Uterus (tissue), 4 donors: ENCODE results near the gene MTF1. TPM values are rescaled to one million over a fixed set of nuclear protein-coding genes. Genes with fewer than 3 reads are reported as not detected.

Experiments
- DNase-seq, 2 donors: peaks; one replicate each; pipeline ENCODE4 v3.0.0-alpha.2; 2019 to 2020
- H3K27ac ChIP-seq, 2 donors: fragments of 200-600 bp; sonication (generic); 1 replicate in 1 of 2; 2 replicates in 1 of 2; pipeline ENCODE4 v1.5.1; 2016 to 2018
- H3K27me3 ChIP-seq, 2 donors: fragments of 200-600 bp; sonication (generic); one replicate each; pipeline ENCODE4 v1.5.1; 2018 to 2019; ENCODE audit warnings: control low read depth in 1 of 2
- H3K36me3 ChIP-seq, 2 donors: fragments of 200-600 bp; sonication (generic); one replicate each; pipeline ENCODE4 v1.5.1; 2019; ENCODE audit warnings: control low read depth in 1 of 2
- H3K4me1 ChIP-seq, 2 donors: fragments of 200-600 bp; sonication (generic); one replicate each; pipeline ENCODE4 v1.5.1; 2018 to 2019; ENCODE audit warnings: control low read depth in 1 of 2
- H3K4me3 ChIP-seq, 2 donors: fragments of 200-600 bp; sonication (generic); 1 replicate in 1 of 2; 2 replicates in 1 of 2; pipeline ENCODE4 v1.5.1; 2018 to 2019; ENCODE audit warnings: mild to moderate bottlenecking in 1 of 2
- H3K9me3 ChIP-seq, 2 donors: fragments of 200-600 bp; sonication (generic); one replicate each; pipeline ENCODE4 v1.5.1; 2019; ENCODE audit warnings: control low read depth in 1 of 2
- POLR2A ChIP-seq, 2 donors: fragments of 450-650 bp; IDR thresholded peaks; one replicate each; pipeline ENCODE4 v1.6.1; 2016; ENCODE audit warnings: antibody characterized with exemption in 2 of 2, mild to moderate bottlenecking in 1 of 2, moderate library complexity in 1 of 2
- intact Hi-C: fragments of 100-400 bp; cut with DNase I; formaldehyde crosslinking; loops from one replicate; pipeline ENCODE4 v1.15.1; 2023; ENCODE audit warnings: low total_unique reads
- total RNA-seq, 4 donors: library from RNA; depleted of rRNA in 3 of 4; stranded (reverse); fragments of >200 nt in 3 of 4; gene quantifications; one replicate each; pipeline versions ENCODE4 v1.1.0 to v1.2.4, GENCODE V29; 2014 to 2023
- TF ChIP-seq, protein P1 (sequence below), 4 experiments: fragments of 200-600 bp in 2 of 4; fragments of 450-650 bp in 2 of 4; sonication (generic) in 2 of 4; IDR thresholded peaks; one replicate each; pipeline ENCODE4 v1.5.1; 2016 to 2019; ENCODE audit warnings: antibody characterized with exemption in 4 of 4, mild to moderate bottlenecking in 2 of 4, moderate library complexity in 1 of 4
- donor health status: DM: yes; HTN: yes; CAD: no.

The MTF1 gene
- total RNA-seq, 4 donors from 2014 or later, result 1.5 to 20.5 (median 4.8) TPM

DNA sequence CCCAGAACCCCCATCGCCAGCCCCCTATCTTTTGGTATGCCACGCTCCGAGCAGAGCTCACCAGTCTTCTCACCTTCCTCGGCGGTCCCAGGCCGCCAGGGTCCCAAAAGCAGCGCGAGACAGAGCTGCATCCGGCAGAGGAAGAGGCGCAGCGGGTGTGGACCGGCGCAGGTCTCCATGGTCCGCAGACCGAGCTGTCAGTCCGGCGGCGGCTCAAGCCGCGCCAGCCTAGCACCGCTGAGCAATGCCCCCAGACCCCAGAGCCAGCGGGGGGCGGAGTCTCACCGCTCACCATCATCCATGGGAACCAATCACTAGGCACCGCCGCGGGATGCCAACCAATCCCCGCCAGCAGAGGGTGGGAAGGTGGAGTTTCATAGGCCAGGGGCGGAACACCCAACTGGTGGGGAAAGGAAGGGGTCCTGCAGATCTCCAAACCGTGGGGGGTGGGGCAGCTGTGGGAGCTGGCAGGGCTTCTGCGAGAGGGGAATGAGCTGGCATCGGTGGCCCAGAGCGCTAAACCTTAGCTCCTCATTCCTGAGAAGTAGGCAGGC lies 94.4 kb downstream of the MTF1 start, which contains the start of gene EPHA10:
EPHA10 (minus strand) TSS at position 233 of the 554 bp plus-strand sequence; CDS start at position 179, 54 bp downstream.
- Histone ChIP-seq H3K4me1 (no peaks in the 10 kb centered on the region), H3K27ac (no peak within 1 kb of the TSS), H3K36me3 (no peaks in the 10 kb centered on the region), H3K9me3 (no peaks in the 10 kb centered on the region), H3K27me3 (peaks cover 6 to 19% of the 10 kb centered on the region in 2 donors), H3K4me3 (no peak within 1 kb of the TSS)
- no peak for TF ChIP-seq POLR2A (IDR thresholded peaks at IDR 0.05)
- TF ChIP-seq, protein P1, sequence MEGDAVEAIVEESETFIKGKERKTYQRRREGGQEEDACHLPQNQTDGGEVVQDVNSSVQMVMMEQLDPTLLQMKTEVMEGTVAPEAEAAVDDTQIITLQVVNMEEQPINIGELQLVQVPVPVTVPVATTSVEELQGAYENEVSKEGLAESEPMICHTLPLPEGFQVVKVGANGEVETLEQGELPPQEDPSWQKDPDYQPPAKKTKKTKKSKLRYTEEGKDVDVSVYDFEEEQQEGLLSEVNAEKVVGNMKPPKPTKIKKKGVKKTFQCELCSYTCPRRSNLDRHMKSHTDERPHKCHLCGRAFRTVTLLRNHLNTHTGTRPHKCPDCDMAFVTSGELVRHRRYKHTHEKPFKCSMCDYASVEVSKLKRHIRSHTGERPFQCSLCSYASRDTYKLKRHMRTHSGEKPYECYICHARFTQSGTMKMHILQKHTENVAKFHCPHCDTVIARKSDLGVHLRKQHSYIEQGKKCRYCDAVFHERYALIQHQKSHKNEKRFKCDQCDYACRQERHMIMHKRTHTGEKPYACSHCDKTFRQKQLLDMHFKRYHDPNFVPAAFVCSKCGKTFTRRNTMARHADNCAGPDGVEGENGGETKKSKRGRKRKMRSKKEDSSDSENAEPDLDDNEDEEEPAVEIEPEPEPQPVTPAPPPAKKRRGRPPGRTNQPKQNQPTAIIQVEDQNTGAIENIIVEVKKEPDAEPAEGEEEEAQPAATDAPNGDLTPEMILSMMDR (IDR thresholded peaks at IDR 0.05), result no peak
- DNase-seq, result no peak
- intact Hi-C loops, result no loop called here

DNA sequence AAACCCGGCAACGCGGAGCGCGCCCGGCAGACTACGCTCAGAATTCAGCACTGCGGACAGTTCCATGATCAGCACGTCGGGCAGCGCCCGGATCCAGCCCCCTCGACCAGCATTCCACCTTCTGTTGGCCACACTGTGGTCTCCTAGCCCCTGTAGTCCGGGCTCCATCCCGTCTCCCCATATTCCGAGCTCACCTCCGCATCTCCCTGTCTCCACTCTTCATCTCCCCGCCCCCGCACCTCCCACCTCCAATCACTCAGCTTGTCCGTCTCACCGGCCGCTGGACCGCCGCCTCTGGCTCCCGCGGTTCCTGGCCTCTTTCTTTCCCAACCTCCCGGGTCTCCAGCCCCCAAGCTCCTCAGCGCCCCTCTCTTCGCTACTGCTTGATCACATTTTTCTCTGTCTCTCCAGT lies 95.0 kb downstream of the MTF1 start:
- DNase-seq, result no peak
- Histone ChIP-seq H3K4me1 (no peaks in the 10 kb centered on the region), H3K36me3 (no peaks in the 10 kb centered on the region), H3K9me3 (no peaks in the 10 kb centered on the region), H3K4me3 (no peak overlapping the region), H3K27ac (no peak overlapping the region), H3K27me3 (peaks cover 6 to 19% of the 10 kb centered on the region in 2 donors)
- intact Hi-C loops, result no loop called here
- TF ChIP-seq POLR2A (IDR thresholded peaks at IDR 0.05), result no peak
- TF ChIP-seq, protein P1 (IDR thresholded peaks at IDR 0.05), result no peak

- intact Hi-C loops, result no loop called here
- Histone ChIP-seq H3K36me3 (no peaks in the 10 kb centered on the region), H3K4me3 (no peak overlapping the region), H3K4me1 (no peaks in the 10 kb centered on the region), H3K27me3 (peaks cover 6 to 19% of the 10 kb centered on the region in 2 donors), H3K27ac (no peak overlapping the region), H3K9me3 (no peaks in the 10 kb centered on the region)
- DNase-seq, result no peak
- TF ChIP-seq, protein P1 (IDR thresholded peaks at IDR 0.05), result no peak
- no peak for TF ChIP-seq POLR2A (IDR thresholded peaks at IDR 0.05)
Observed at GRCh38 chr1:37763791-37764413, 95.5 kb downstream of the MTF1 start.

DNA sequence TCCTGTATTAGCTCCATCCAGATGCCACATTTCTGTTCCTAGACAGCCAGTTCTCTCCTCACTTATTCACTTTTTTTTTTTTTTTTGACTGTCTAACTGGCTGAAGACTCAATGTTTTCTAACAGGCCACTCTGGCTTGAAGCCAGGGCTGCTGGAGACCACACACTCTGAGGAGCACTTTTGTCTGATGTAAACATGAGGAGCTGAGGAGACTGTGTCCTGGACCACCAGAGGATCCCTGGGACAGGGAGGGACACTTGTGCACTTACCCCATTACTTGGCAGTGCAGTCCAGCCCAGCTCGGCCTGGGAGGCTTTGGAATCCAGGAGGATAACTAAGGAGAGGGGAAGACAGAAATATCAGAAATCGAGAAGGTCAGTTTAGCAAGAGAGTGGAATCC lies 96.9 kb downstream of the MTF1 start:
- peaks cover 6 to 19% of the 10 kb centered on the region in 2 donors for H3K27me3 ChIP-seq
- no peak for DNase-seq

More for the DNA sequence above, 96.9 kb downstream of the MTF1 start:
- intact Hi-C loops, result no loop called here
- Histone ChIP-seq H3K27ac (no peak overlapping the region), H3K4me3 (no peak overlapping the region), H3K9me3 (no peaks in the 10 kb centered on the region), H3K36me3 (no peaks in the 10 kb centered on the region), H3K4me1 (no peaks in the 10 kb centered on the region)
- no peak for TF ChIP-seq POLR2A (IDR thresholded peaks at IDR 0.05)
- TF ChIP-seq, protein P1 (IDR thresholded peaks at IDR 0.05), result no peak
